NK-92 (cell line): ENCODE results near the gene FUT3.

Experiments used
- DNase-seq: peaks from one replicate; lab custom pipeline; 2025; ENCODE audit not compliant: unreplicated experiment; lab: John Stamatoyannopoulos, UW

FUT3 gene

DNA sequence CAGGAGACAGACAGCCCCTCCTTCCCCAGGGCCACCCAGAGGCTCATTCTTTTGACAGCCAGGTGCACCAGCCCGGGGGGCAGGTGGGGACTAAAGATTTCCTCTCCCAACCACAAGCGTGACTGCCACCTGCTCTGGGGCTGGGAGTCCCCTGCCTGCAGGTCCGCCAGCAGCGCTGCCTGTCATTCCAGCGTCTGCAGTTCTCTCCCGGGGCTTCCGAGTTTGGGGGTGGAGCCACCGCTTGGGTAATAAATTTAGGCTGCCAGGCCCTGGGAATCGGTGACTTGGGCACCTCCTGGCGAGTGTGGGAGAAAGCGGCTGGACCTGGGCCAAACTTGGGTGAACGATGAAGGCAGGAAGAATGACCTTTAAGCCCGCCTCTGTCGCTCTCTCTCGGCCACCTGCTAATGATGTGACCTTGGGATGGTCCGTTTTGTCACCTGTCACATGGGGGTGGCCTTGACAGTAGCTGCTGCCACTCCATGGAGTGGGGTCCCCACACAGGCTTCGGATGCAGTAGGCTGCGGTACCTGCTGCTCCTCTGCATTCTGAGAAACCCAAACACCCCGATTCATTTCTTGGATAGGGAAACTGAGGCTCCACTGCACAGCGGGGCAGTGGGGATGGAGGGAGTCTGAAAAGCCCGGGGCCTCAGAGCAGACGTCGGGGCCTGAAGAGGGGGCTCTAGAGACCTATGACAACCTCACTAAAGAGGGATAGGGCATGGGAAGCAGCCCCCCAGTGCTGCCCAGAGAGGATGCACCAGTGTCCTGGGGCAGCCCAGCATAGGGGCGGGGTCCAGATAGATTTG lies 24.5 kb downstream of the FUT3 start:
- no peak for DNase-seq

DNA sequence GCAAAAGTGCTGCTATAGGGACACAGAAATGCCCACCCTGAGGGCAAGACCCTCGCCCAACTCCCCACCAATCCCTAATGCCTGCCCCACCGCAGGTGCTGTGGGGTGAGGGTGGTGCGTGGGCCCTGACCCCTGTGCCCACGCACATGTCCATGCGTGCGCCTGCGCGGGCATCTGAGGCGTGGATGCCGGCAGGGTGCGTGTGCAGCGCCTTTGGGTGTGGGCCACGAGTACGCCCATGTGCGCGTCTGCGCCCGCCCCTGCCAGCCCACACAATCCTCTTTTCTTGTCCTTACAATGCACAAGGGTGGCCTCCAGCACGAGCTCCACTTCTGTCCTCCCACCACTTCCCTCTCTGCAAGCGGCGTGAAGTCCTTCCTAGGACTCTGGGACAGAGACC lies 26.1 kb downstream of the FUT3 start:
- no peak for DNase-seq

DNA sequence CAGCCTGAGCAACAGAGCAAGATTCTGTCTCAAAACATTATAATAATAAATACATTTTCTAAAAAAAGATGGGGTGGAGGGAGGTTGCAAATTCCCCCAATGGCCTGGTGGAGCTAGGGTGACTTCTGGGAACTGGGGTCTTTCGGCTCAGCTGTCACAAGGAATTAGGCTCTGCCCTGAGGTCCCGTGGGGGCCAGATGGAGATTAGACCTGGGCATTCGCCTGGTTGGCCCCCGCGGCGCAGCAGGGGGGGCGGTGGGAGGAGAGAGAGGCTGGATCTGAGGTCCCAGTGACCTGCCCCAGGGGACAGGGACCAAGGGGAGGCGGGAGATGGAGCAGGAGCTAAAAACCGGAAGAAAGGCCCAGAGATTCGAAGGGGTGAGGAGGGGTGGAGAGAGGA lies 26.5 kb downstream of the FUT3 start:
- DNase-seq = no peak

DNA sequence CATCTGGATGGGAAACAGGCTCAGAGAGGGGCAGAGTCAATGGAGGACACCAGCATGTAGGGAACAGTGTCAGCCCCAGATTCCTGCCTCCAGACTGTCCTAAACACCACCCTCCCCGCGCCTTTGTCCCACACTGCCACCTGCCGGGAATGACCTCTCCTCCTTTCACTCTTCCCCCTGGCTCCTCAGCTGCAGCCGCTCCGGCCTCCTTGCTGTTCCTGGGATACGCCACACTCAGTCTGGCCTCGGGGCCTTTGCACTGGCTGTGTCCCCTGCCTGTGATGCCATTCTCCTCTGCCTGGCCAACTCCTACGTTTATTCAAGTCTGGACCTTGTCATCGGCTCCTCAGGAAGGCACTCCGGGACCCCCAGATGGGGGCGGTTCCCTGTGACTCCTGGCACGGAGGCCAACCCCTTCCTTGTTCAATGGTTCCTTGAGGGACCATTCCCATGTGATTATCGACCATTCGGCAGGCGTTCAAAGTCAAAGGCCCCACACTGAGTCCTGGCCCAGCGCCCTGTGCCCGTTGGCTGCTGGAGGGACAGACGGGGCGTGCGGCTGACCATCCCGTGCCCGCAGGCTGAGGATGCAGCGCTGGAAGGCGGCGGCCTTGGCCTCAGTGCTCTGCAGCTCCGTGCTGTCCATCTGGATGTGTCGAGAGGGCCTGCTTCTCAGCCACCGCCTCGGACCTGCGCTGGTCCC lies 27.5 kb downstream of the FUT3 start:
- DNase-seq = no peak

DNA sequence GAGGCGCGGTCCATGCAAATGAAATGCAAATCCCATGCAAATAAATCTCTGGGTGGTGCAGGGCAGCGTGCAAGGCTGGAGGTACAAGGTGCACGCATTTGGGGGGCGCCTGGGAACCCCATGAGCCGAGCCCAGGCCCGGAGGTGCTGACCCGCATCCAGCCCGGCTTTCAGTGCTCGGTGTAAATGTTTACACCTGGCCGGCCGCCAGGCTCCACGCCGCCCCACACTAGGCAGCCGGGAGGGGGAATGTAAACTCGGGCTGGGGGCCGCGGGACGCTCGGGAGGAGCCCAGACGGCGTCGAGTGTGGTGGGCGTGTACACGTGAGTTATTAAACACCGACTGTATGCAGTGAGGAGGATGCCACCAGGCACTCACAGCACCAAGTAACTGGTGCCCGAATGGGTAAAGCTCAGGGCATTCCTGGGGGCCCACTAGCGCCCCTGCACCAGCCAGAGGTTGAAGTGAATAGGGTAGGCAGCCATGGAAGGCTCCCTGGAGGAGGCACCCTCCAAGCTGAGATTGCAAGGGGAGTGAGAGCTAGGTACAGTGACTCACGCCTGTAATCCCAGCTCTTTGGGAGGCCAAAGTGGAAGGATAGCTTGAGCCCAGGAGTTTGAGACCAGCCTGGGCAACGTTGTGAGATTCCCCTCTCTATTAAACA lies 28.9 kb downstream of the FUT3 start:
- no peak for DNase-seq

DNA sequence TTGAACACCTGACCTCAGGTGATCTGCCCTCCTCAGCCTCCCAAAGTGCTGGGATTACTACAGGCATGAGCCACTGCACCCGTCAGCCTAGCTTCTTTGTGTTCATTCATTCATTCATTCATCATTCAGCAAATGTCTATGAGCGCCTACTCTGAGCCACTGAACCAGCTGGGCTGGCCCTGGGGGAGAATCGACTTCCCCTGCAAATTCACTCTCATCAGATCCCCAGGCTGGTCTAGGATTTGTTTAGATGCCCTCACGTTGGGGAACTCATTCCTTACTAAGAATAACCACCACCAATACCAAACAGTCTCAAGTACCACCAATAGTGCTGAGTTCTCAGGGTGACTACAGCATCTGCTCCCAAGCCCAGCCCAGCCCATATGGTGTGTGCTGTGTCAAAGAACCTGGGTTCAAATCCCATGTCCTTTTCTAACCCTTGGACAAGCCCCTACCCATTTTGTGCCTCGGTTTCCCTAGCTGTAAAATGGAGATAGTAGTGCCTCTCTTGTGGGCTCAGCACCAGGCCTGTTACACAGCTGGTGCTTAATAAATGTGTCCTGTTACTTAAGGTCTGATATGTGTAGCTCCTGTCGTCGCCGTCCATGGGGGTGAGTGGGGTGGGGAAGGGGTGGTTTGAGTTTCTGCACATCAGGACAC lies 29.6 kb downstream of the FUT3 start:
- no peak for DNase-seq

DNA sequence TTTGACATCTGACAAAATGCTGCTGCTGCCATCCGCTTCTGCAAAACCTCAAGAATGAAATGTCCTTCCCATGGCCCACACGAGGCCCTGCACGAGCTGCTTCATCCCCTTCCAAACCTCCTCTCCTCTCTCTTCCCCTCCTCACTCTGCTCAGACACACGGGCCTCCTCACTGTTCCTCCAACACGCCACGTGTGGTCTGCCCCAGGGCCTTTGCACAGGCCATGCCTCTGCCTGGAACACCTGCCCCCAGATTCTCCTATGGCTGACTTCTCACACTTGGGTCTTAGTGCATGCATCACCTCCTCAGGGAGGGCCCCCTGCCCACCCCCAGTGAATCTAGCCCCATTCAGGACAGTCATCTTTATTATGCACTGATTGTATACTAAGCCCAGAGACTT lies 30.5 kb downstream of the FUT3 start:
- DNase-seq = no peak

DNA sequence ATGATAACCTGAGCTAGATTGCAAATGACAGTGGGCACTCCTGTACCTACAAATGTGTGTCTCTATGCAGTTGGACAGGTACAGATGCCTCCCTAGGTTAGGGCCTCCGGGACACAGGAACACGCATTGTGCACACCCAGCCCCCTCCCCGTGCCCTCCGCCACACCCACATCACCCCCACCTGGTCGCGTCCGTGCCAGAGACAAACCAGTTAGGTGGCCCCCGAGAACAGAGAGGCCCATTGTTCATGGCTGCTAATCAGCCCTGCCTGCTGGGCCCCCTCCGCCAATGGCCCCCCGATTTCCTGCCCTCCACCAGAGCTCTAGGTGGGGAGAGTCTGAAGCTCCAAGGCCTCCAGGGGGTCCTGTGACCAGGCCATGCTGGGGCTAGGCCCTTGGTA lies 32.7 kb downstream of the FUT3 start:
- no peak for DNase-seq

DNA sequence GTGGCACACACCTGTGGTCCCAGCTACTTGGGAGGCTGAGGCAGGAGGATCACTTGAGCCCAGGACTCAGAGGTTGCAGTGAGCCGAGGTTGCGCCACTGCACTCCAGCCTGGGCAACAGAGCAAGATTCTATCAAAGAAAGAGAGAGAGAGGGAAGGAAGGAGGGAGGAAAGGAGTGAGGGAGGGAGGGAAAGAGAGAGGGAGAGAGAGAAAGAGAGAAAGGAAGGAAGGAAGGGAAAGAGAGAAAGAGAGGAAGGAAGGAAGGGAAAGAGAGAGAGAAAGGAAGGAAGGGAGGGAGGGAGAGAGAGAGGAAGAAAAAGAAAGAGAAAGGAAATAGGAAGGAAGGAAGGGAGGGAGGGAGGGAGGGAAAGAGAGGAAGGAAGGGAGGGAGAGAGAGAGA lies 34.0 kb downstream of the FUT3 start:
- no peak for DNase-seq

DNA sequence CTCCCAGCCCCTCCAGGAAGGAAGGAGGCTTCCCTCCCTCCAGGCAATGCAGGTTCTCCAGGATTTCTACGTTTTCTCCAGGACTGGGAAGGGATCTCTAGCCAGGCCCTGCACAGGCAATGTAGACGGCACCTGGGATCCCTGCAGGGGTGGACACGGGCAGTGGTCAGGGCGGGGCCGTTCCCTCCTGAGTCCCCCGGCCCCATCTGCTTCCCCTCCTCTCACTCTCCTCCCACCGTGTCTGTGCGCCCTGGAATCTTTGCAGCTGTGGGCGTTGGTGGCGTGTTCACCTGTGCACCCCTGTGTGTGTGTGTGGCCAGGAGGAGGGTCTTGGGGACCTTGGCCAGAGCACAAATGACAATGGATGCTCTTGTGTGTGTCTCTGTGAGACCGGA lies 36.4 kb downstream of the FUT3 start:
- no peak for DNase-seq

DNA sequence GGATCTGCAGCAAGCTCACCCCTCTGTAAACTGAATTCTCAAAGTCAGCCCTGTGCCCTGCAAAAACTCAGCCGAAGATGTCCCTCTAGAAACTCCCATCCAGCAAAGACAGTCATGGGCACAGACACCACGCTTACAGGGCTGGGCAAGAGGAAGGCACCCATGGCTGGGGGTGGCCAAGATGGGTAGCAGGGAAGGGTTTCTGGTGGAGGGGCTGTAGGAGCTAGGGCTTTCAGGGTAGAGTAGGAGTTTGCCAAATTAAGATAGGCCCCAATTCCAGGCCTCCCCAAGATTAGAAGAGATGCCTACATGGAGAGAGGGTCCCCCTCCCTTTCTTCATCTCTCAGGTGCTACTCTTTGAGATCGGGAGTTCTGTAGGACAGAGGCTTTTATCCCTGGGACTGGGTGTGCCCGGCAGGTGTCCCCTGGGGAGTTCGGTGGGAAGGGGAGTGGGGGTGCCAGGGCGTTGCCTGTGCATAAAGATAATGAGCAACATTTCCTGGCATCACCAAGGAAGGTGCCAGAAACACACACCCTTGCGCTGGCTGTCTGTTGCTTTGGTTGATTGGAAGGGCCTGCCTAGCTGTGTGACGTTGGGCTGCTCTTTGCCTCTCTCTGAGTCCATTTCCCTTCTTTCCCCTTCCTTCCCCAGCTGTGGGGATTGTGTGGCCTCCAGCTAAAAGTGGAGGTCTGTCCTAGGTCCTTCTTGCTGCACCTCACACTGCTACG lies 37.0 kb downstream of the FUT3 start:
- DNase-seq = no peak

DNA sequence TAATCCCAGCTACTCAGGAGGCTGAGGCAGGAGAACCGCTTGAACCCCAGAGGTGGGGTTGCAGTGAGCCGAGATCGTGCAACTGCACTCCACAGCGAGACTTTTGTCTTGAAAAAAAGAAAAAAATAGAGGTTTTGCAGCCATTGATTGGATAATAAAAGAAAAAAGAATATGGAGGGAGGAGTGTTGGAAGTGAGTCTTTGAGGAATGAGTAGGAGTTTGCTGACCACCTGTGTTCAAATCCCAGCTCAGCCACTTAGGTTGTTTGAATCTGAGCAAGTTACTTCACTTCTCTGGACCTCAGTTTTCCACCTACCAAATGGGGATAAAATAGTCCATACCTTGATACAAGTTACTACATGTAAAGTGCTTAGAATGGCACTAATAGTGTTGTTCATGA lies 40.1 kb downstream of the FUT3 start:
- no peak for DNase-seq

DNA sequence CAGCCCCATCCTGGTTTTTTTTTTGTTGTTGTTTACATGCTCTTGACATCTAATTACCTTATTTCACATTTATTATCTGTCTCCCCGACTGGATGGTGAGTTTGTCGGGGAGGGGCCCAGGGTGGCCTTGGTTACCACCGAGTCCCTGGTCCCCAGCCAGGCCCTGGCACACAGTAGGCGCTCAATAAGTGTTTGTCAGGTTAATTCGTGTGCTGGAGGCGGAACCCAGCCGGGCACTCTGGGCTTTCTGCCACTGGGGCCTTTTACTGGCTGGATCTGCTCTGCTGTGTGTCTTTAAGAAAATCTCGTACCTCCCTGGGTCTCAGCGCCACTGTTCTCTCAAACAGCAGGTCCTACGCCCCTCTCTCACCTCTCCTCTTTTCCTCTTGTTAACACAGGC lies 41.8 kb downstream of the FUT3 start:
- no peak for DNase-seq

DNA sequence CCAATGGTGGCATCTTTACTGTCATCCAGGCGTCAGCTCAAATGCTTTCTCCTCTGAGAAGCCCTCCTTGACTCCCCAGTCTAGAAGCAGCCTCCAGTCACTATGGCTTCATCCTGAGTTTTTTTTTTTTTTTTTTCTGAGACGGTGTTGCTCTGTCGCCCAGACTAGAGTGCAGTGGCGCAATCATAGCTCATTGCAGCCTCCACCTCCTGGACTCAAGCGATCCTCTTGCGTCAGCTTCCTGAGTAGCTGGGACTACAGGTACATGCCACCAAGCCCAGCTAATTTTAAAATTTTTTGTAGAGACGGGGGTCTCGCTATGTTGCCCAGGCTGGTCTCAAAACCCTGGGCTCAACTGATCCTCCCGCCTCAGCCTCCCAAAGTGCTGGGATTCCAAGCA lies 42.2 kb downstream of the FUT3 start:
- no peak for DNase-seq

DNA sequence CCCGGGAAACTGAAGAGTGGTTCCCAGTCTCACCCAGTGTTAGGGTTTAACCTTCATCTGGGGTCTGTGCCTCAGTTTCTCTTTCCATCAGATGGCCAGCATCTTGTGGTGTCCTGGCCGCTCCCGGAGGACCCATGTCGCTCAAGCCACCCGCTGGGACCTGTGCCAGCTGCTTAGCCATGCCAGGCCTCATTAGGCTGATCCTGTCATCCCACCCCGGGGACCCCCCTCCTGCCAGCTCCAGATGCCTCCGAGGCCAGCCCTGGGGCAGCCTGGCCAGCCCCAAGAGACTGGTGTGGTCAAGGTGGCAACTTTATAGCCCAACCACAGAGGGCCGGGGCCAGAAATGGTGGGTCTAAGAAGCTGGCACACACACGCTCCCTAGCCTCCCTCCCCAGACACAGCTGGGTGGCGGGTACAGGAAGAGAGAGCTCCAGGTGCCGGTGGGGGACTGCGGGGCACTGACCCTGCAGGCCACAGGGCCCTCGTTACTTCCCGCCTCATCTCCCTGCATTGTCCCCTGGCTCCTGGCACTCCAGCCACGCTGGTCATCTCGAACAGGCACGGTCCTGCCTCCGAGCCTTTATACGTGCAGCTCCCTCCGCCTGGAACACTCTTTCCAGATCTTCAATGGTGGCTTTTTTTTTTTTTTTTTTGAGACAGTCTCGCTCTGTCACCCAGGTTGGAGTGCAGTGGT lies 43.0 kb downstream of the FUT3 start:
- DNase-seq = no peak

DNA sequence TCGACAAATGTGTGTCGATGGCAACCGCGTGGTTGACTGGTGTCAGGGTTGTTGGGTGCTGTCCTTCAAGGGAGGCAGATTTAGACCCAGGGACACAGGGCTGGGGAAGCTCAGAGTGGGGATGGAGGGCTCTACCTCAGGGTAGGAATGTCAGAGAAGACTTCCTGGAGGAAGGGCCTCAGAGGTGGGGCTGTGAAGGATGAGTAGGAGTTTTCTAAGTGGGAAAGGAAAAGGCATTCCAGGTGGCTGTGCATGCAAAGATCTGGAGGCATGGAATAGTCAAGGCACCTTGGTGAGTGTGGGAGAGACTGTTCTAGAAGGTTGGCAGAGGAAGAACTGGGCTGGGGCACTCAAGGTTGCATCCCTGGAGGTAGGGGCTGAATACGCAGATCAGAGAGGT lies 44.3 kb downstream of the FUT3 start:
- no peak for DNase-seq

DNA sequence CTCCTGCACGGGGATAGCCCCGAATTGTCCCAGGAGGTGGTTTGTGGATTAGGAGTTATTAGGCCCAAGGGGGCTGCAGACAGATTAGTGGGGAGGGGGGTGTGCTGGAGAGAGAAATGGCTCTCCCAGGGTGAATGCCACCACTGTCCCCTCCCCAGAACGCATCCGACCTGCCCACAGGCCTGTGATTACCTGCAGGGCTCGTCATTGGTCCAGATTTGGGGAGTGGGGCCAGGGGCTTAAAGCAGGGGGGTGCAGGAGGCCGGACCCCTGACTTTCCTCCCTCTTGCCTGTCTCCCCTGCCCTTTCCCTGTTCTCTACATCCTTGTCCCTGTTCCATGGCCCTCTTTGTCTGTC lies 45.1 kb downstream of the FUT3 start:
- no peak for DNase-seq

DNA sequence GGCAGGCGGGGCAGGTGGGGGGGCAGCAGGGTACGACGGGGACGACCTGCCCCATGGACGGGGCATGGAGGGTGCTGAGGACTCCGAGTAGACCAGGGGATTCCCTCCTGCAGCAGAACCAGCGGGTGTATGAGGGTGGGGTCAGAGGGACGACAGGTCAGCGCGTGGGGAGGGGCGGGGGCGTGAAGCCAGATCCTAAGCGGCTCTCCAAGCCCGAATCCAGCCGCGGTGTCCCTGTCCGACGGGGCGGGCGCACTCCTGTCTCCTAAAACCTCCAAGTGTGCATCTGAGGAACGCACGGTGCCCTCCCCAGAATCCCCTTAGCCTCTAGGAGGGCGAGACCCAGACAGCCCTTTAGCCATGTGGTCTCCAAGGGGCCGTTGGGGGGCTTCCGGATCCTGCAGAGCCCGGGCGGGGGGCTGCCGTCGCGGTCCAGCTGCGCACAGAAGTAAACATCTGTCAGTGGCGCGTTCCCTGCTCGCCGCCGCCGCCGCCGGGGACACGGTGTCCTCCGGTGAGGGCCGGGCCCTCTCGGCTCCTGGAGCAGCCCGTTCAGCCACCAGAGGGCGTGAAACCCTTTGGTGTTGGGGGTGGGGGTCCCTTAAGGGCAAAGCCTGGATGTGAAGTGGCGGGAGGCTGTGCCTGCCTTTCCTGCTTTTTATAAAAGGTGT lies 45.7 kb downstream of the FUT3 start:
- DNase-seq = no peak

DNA sequence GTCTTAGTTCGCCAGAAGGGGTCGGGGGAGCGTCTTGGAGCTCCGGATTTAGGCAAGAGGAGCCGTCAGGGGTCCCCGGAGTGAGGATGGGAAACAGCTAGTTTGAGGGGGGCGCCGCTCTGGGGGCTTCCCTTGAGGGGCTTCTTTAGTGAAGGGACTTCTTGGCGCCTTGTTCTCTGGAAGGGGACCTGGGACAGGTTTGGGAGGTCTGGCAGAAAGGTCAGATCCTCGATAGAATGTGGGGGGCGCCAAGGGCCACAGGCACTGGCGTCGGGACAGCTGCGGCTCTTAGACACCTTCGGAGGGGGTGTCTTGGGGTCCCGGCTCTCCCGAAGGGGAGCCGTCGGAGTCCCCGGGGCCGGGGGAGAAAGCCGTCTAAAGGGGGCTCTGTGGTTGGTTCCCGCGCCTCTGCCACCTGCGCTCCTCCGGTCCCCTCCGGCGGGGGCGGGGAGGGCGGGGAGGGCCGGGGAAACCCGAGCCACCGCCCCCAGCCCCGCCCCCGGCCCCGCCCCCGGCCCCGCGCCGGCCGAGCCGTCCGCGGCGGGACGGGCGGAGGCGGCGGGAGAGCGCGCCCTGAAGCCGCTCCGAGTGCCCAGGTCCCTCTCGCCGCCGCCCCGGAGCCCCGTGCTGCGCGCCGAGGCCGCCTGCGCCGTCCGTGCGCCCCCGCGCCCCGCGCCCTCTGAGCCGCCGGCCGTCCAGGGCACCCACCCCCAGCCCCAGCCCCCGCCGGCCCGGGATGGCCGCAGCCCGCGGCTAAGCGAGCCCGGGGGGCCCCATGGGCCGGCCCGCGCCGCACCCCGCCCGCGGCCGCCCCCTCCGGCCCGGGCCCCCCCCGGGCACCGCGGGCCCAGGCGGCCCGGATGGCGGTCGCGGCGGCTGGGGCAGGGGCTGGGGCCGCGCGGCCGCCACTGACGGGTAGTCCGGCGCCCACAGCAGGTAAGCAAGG lies 46.5 kb downstream of the FUT3 start, which contains the start of gene NRTN:
Gene NRTN (plus strand): TSS at position 552 of the 946 bp plus-strand sequence. CDS start 19,099 bp downstream, outside the sequence.
- no peak for DNase-seq
